Retina (tissue), 1 donor: ENCODE data around the gene DENND1A.

Source experiments
- DNase-seq: peaks from one replicate; pipeline ENCODE4 v3.0.0-alpha.2; 2016

Gene DENND1A

DNA sequence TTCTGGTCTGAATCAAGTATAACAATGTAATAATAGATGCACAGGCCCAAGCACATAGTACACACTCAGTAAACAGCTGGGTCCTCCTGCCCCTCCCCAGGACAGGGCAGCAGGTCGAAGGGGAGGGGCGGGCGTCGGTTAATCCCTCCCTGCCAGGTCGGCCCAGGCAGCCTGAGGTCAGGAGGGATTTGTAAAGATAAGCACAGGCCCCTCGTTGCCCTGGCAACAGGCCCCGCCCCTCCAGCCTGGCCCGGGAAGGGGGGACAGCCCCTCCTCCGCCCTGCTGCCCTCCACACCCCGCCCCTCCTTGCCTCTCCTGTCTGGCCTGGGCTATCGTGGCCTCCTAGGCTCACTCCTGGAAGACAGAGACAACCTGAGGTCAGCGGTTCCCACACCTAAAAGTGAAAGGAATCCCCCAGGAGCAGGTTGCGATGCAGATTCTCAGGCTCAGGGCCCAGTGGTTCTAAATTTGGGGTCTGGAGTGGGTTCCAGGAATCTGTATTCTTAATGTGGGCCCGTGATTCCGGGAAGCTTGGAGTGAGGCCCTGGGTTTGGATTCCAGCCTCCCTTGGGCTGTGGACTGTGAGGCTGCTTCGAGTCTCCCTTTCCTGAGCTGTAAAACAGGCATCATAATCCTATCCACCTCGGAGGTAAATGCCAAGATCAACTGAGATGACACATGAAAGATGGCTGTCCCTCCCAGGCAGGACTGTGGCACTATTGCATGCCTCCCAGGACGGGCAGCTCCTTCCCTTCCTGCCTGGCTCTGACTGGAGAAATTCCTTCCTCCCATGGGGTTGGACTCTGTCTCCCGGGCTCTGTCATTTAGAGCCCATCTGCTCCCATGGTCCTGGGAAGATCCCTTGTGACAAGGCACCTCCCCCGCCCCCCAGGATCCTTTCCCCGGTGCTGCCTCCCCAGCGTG, 569.5 kb downstream of the DENND1A start:
- peak; percentile 94 for DNase-seq

DNA sequence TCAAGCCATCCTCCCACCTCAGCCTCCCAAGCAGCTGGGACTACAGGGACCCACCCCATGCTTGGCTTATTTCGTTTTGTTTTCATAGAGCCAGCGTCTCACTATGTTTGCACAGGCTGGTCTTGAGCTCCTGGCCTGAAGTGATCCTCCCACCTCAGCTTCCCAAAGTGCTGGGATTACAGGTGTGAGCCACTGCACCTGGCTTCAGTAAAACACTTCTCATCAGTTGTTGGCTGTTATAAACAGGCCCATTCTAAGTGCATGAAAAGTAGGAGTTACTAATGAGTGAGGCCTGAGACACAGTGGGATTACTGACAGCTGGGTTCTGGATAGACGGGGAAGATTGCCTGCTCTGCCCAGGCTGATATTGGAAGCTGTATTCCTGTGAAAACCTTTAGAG, 570.4 kb downstream of the DENND1A start:
- DNase-seq, result no peak

DNA sequence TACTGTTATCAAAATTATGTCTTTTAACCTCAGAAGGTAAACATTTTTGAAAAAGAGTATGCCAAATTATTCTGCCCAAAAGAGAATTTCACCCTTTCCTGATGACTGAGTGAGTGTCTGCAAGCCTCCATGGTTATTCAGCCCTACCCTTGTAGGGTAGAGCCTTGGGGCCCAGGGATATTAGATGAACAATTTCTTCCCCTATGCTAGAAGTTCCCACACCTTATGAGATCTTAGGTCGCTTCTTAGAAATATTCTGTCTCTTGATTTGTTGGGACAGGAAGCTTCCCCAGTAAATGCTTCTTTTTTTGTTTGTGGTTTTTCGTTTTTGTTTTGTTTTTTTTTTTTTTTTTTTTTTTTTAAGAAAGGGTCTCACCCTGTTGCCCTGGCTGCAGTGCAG, 570.8 kb downstream of the DENND1A start:
- DNase-seq, result no peak

GRCh38 chr9:123358181-123358905, 571.6 kb downstream of the DENND1A start:
- DNase-seq, result peak; percentile 87

GRCh38 chr9:123357743-123358059, 572.2 kb downstream of the DENND1A start:
- DNase-seq, result no peak

DNA sequence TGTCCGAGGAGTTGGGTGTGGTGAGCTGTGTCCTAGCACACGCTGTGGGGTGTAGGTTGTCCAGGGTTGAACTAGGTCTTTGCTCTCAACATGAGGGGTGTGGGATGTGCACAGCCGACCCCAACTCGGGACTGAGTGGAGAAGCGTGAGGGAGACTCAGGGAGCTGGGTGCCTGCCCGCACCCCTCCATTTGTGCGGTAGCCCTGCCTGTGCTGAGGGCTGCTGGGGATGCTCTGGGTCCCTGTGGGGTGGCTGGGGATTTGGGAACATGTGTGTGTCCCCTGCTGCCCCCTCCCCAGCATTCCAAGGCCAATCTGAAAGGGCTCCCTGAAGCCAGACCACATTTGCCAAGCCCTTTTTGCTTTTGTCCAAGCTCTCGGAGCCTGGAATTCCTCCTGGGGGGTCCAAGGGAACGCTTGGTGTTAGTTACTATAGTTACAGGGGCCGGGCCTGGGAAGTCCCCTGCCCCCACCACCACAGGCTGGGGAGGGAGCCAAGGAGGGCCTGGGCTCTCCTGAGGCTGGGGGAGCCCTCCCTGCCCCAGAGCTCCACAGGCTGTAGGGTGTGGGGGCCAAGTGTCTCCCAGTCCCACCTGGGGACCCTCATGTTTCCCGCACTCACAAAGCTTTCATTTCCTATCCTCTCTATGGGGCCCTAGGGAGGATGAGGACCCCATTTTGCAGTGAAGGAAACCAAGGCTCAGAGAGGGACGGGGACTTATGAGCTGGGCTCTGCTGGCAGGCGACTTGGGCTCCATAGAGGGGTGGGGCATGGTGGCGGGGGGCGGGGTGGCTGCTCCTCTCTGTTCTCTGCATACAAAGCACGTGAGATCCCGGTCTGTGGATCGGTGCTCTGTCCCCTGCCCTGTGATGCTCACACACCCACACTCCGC, 572.8 kb downstream of the DENND1A start:
- peak; percentile 66 for DNase-seq

GRCh38 chr9:123355761-123356431, 574.0 kb downstream of the DENND1A start, which contains the start of gene CRB2:
Gene CRB2, plus strand, starts transcription at chr9:123356197. Its CDS starts 64 bp downstream, at chr9:123356261.
- DNase-seq, result peak; percentile 77

DNA sequence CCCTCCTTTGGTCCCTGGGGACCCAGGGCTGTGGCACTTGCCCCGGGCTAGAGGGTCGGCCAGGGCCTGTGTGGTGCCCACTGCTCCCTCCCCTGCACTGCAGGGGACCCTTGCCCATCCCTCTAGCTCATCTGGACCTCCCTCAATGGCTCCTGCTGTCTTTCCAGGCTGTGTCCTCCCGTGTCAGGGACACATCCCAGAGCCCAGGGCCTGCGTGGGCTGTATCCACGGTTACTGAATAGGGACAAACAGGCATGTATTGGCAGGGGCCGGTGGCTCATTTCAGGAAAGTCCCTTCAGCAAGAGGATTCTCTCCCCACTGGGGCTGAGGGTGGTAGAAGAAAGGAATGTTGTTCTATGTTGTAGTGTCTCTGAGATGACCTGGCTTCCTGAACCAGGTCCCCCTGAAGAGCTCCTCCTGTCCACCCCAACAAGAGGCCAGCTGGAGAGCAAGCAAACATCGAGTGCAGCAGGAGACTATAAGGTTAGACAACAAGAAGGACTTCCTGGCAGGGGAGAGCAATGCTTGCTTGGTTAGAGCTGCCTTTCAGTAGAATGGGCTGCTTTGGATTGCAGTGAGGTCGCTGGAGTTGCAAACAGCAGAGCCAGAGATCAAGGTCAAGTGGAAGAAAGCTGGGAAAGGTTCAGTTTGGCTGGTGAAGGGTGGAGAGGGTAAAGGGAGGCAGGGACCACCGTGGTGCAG, 575.0 kb downstream of the DENND1A start:
- DNase-seq, result no peak

- DNase-seq, result peak; percentile 87
Measured at GRCh38 chr9:123353984-123354591, 575.8 kb downstream of the DENND1A start.

DNA sequence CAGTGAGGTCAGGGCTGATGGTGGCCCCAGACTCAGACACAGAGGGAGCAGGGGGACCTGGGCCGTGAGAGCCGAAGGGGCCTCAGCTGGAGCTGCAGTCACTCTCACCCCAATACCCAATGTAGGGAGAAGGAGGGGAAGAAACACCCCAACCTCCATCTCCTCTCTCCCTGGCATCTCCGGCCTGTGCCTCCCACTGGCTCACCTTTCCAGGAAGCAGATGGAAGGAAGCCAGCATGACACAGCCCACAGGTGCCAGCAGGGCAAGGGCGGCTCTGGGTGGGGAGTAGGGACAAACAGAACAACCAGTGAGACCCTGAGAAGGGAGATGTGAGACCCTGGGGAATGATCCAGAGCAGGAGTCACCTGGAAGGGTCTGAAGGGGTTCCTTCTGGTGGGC, 576.9 kb downstream of the DENND1A start:
- no peak for DNase-seq

DNA sequence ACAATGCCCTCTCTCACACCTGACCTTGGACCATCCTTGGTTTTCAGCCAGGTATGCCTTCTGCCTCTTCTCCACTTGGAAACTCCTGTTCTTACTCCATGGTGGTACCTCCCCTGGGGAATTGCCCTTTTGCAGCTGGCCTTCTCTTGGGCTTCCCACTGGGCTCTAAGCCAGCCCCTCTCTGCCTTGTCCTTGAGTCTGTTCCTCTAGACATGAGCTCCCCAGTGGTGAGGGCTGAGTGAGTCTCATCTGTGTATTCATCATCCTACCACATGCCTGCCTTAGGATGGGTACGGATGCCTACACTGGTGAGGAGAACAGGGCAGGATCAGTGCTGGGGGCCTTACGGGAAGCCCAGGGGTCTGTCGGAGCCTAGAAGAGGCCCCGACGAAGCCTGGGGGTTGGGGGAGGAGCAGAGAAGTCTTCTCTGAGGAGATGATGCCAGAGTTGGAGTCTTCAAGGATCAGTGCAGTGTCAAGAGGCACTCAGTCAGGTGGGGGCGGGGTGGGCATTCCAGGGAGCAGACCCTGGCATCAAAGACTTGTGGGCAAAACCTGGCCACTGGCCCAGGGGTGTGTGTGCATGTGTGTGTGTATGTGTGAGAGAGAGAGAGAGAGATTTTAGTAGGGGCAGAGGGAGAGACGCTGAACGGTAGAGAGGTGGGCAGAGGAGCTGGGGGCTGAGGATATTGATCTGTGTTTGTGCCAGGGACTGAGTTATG, 579.2 kb downstream of the DENND1A start:
- no peak for DNase-seq

- DNase-seq, result peak; percentile 89
Measured at GRCh38 chr9:123349691-123350480, 580.0 kb downstream of the DENND1A start.

- DNase-seq, result no peak
Measured at GRCh38 chr9:123349033-123349432, 580.9 kb downstream of the DENND1A start.

DNA sequence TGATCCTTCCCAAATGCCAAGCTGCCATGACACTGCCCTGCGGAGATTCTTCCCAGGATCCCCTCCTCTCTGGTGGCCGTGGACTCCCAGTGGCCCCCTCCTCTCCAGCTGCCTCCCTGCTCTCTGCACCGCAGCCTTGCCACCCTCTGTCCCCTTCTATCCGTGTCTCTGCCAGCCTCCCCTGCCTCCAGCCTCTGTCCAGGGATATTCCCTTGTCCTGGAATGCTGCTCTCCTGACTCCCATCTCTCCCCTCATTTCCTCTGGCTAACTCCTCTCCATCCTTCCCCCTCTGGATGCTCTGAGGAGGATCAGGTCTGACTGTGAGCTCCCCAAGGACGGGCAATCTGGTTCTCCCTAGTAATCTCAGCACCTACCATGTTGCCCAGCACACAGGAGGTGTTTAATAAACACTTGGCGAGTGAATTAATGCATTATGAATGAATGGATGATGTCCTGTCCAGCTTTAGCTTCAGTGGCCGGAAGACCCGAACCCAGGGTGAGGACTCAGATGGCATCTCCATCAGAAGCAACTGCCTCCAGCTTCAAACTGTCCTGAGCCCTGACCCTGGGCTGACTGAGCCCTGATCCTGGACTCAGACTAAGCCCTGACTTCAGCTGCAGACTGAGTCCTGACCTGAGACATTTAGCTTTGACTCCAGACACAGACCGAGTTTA, 581.5 kb downstream of the DENND1A start:
- no peak for DNase-seq

DNA sequence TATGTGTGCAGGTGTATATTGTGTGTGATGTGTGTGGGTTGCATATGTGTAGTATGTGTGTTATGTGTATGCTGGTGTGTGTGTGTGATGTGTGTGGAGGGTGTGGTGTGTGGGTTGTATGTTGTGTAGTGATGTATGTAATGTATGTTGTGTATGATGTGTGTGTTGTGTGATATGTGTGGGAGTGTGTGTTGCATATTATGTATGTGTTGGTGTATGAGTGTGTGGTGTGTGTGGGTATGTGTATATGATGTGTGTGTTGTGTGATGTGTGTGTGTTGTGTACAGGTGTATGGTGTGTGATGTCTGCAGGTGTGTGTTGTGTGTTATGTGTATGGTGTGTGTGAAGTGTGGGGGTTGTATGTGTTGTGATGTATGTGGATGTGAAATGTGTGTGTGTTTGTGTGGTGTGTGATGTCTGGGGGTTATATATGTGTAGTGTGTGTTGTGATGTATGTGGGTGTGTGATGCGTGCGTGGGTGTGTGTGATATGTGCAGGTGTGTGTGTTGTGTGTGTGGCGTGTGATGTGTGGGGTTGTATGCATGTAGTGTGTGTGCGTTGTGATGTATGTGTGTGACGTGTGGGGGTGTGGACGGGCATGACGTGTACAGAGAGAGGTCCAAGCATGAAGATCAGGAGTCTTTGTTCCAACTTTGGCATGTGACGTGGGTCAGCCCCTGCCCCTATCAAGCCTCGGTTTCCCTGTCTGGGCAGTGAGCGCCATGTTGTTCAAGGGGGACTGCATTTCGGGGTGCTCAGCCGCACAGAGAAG, 582.5 kb downstream of the DENND1A start:
- DNase-seq, result no peak

DNA sequence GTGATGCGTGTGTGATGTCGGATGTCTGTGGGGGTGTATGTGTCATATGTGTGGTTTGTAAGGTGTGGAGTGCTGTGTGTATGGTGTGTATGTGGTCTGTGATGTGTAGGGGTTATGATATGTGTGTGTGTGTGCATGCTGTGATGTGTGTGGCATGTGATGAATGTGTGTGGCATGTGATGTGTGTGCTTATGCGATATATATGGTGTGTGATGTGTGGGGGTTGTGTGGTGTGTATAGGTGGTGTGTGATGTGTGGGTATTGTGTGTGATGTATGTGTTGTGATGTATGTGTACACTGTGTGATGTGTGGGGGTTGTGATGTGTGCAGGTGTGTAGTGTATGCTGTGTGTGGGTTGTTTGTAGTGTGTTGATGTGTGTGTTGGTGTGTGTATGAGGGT, 583.1 kb downstream of the DENND1A start:
- DNase-seq, result no peak

DNA sequence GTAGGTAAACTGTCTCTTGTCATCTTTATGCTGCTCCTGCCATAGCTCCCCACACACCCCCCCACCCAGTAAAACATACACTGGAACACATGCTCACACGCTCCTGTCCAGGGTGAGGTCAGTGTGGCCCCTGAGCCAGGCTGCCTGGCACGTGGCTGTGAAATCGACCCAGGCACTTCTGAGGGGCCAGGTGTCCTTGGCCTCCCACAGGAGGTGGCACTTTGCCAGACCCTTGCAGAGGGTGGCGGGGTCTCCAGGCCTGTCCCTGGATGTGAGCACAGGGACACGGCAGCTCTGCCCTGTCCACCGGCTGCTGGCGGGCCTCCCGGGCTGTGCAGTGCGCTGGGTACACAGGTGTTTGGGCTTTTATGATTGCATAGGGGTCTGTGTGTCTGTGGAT, 583.9 kb downstream of the DENND1A start:
- DNase-seq, result no peak

GRCh38 chr9:123345567-123345955, 584.4 kb downstream of the DENND1A start:
- no peak for DNase-seq
